OCI-LY3 (cell line): ENCODE results near the gene PASK.

Experiments used
- CTCF ChIP-seq: fragments of 200-600, 300-600 bp; sonication (generic); IDR thresholded peaks from 2 replicates; pipeline ENCODE4 v1.5.1; 2014; ENCODE audit warnings: antibody characterized with exemption, low read length, low read depth
- EZH2phosphoT487 ChIP-seq: fragments of 200-600 bp; shearing (Covaris generic); IDR thresholded peaks from 2 replicates; pipeline ENCODE4 v1.6.1; 2018; ENCODE audit warnings: antibody characterized with exemption, mixed run types, low read depth

DNA sequence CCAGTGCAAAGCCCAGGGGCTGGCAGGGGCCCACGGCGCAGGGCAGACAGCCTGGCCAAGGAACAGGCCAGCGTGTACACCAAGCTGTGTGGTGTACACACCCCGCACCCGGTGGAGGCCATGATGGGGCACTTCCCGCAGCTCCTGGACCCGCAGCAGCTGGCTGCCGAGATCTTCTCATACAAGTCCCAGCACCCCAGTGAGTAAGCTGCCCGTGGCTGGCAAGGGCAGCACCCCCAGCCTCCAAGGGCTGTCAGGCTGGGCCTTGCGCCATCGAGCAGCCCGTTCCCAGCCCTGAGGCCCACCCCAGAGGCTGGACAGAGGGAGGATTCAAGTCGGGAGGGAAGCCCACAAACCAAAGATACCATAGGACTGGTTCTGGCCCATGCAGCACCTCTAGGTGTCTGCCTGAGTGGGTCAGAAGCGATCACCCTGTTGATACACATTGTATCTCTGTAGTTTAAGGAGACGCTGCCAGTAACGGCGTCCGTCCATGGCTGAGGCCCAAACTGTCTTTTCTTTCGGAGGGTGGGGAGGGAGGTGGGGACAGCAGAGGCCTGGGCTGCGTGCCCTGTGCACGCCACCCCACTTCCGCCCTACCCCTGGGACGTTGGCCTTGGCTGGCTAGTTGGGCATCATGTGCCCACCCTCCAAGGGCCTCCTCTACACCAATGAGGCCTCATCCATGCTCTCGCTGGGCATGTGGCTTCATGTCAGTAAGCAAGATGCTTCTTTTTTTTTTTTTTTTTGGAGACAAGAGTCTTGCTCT, 30.4 kb downstream of the PASK start:
- no peak for TF ChIP-seq EZH2phosphoT487
- no peak for TF ChIP-seq CTCF
